ENCODE measurements around the gene FXYD4.

Gene FXYD4

DNA sequence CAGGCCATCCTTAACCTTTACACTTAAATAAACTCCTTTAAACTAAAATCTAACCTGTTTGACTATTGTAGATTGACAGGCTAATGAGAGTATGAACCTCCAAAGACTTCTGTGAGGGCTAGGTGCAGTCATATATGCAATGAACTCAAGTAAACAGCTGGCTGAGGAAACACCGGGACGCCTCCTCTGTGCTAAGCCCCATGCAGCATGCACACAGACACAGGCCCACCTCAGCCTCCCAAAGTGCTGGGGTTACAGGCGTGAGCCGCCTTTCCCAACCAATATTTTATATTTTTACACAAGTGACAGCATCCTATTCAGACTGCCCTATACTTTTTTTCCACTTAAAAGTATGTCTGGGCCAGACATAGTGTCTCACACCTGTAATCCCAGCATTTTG is 1.5 kb upstream of the FXYD4 start:
- Histone ChIP-seq H3K4me3 (ENCODE audit: low read length) (no peak overlapping the region), H3K9ac (ENCODE audit: low read length) (no peak overlapping the region), H3K27me3 (ENCODE audit: control insufficient read depth, insufficient read depth, low read length) (no peaks in the 10 kb centered on the region), H3K4me1 (ENCODE audit: control insufficient read depth, insufficient read depth, low read length) (no peaks in the 10 kb centered on the region), H3K36me3 (ENCODE audit: control insufficient read depth, insufficient read depth, low read length) (no peaks in the 10 kb centered on the region), H3K27ac (ENCODE audit: low read depth, low read length) (no peak overlapping the region)

DNA sequence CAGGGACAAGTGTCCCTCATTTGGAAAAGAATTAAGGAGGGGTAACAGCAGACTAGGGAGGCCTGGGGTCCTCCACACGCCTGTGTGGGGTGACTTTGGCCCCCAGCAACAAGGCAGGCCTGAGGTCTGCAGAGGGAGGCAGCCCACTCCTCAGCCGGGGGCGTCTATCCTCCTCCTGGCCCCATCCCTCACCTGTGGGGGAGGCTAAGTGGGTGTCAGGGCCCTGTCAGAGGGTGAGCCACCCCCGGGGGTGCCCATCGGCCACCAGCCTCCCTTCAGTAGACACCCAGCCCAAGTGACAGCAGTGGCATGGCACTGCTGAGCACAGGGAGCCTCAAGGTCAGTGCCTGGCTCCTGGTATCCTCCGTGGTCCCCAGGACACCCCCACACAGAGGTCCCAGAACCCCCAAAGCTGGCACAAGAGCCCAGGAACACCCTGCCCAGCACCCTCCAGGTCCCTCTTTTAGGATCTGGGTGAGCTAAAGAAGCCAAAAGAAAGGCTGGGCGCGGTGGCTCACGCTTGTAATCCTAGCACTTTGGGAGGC is 693 bp upstream of the FXYD4 start:
- Histone ChIP-seq H3K4me3 (ENCODE audit: low read length) (no peak overlapping the region), H3K27me3 (ENCODE audit: control insufficient read depth, insufficient read depth, low read length) (no peaks in the 10 kb centered on the region), H3K4me1 (ENCODE audit: control insufficient read depth, insufficient read depth, low read length) (no peaks in the 10 kb centered on the region), H3K36me3 (ENCODE audit: control insufficient read depth, insufficient read depth, low read length) (no peaks in the 10 kb centered on the region), H3K9ac (ENCODE audit: low read length) (no peak overlapping the region), H3K27ac (ENCODE audit: low read depth, low read length) (no peak overlapping the region)

DNA sequence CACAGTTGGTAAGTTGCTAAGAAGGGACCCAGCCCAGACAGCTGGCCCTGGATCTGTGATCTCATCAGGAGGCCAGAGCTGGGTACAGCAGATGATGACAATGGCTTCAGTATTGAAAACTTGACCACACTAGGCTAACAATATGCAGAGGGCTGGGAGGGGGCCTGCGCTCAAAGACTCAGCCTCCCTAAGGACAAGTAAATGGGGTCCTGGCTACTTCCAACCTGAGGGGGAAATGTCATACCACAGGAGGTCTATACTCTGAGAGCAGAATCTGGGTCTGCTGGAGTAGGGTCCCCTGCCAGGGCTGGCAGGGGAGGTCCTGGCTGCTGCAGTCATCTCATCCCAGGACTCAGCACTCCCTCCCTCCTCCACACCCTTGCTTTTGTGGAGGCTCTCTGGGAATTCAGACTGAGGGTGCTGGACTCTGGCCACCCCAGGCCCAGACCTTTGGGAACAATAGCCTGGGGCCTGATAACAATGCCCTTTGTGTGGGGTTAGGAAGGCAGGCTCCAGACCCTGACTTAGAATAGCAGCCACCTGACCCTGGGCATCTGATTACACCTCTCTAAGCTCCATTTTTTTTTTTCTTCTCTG is 1.4 kb downstream of the FXYD4 start:
- H3K36me3 ChIP-seq (ENCODE audit: control insufficient read depth, insufficient read depth, low read length): no peaks in the 10 kb centered on the region
- no peak overlapping the region for H3K9ac ChIP-seq (ENCODE audit: low read length)
- no peak overlapping the region for H3K4me3 ChIP-seq (ENCODE audit: low read length)
- no peaks in the 10 kb centered on the region for H3K27me3 ChIP-seq (ENCODE audit: control insufficient read depth, insufficient read depth, low read length)
- H3K27ac ChIP-seq (ENCODE audit: low read depth, low read length): no peak overlapping the region
- H3K4me1 ChIP-seq (ENCODE audit: control insufficient read depth, insufficient read depth, low read length): no peaks in the 10 kb centered on the region

DNA sequence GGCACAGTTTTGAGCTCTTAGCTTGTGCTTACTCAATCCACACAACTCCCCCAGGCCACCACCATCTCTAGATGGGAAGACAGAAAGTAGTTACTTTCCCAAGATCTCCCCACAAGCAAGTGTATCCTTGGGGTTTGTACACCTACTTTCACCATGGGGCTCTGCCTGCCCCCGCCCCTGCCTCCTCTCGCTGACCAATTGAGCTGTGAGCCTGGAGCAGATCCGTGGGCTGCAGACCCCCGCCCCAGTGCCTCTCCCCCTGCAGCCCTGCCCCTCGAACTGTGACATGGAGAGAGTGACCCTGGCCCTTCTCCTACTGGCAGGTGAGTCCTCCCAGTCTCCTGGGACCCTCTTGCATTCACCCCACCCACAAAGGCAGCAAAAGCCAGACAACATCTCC is 2.0 kb downstream of the FXYD4 start:
- no peak overlapping the region for H3K4me3 ChIP-seq (ENCODE audit: low read length)
- no peak overlapping the region for H3K9ac ChIP-seq (ENCODE audit: low read length)
- H3K27ac ChIP-seq (ENCODE audit: low read depth, low read length): no peak overlapping the region
- H3K27me3 ChIP-seq (ENCODE audit: control insufficient read depth, insufficient read depth, low read length): no peaks in the 10 kb centered on the region
- no peaks in the 10 kb centered on the region for H3K4me1 ChIP-seq (ENCODE audit: control insufficient read depth, insufficient read depth, low read length)
- no peaks in the 10 kb centered on the region for H3K36me3 ChIP-seq (ENCODE audit: control insufficient read depth, insufficient read depth, low read length)

DNA sequence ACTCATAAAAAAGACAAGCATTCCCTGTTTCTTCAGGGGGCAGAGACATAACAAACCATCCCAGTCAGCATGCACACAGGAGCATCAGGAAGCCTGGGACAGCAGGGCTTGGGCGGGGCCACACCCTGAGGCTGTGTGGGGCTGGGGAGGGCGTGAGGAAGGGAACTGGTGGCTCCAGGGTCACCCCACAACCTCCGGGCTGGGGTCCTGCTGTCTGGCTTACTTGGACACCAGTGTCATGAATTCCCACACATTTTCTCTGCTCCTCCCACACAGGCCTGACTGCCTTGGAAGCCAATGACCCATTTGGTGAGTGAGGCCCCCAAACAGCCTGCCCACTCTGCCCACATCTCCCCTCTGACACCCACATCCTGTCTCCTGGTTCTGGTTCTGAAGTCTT is 2.8 kb downstream of the FXYD4 start:
- Histone ChIP-seq H3K36me3 (ENCODE audit: control insufficient read depth, insufficient read depth, low read length) (no peaks in the 10 kb centered on the region), H3K27ac (ENCODE audit: low read depth, low read length) (no peak overlapping the region), H3K27me3 (ENCODE audit: control insufficient read depth, insufficient read depth, low read length) (no peaks in the 10 kb centered on the region), H3K4me1 (ENCODE audit: control insufficient read depth, insufficient read depth, low read length) (no peaks in the 10 kb centered on the region), H3K9ac (ENCODE audit: low read length) (no peak overlapping the region), H3K4me3 (ENCODE audit: low read length) (no peak overlapping the region)

DNA sequence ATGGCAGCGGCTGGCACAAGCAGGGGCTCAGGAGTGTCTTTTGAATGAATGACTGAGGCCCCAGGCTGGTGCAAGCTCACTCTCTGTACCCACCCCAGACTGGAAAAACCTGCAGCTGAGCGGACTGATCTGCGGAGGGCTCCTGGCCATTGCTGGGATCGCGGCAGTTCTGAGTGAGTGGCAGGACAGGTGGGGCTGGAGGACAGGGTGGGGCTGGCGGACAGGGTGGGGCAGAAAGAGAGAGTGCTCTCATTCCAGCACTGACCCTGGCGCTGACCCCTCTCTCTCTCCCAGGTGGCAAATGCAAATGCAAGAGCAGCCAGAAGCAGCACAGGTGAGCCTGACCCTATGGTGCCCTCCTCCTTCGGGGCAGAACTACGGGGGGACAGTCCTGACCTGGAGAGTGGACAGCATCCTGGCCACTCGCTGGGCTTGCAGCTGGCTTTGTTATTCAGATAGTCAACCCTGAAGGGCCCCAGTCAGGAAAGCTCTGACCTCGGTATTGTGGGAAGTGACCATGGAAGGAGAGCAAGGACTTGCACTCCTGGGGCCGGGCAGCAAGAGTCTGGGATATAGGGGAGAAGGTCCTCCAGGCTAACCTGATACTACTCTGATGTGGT is 4.1 kb downstream of the FXYD4 start:
- no peak overlapping the region for H3K9ac ChIP-seq (ENCODE audit: low read length)
- no peak overlapping the region for H3K27ac ChIP-seq (ENCODE audit: low read depth, low read length)
- H3K27me3 ChIP-seq (ENCODE audit: control insufficient read depth, insufficient read depth, low read length): no peaks in the 10 kb centered on the region
- no peaks in the 10 kb centered on the region for H3K36me3 ChIP-seq (ENCODE audit: control insufficient read depth, insufficient read depth, low read length)
- H3K4me3 ChIP-seq (ENCODE audit: low read length): no peak overlapping the region
- H3K4me1 ChIP-seq (ENCODE audit: control insufficient read depth, insufficient read depth, low read length): no peaks in the 10 kb centered on the region

DNA sequence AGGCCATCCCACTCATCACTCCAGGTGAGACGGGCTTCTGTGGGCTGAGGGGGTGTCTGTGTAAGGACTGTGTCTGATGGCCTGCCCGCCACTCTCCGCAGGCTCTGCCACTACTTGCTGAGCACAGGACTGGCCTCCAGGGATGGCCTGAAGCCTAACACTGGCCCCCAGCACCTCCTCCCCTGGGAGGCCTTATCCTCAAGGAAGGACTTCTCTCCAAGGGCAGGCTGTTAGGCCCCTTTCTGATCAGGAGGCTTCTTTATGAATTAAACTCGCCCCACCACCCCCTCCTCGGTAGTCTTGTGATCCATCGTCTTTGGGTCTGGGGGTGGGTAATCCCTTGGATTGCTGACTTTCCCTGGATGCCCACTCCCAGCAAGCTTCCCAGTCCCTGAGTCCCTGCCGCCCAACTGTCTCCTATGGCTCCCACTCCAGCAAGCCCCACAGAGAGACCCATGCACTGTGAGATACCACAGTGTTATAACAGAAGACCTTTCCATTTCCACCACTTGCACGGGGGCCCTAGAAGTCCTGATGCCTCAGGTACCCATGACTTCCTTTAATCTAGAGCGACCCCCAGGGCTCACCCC is 4.7 kb downstream of the FXYD4 start:
- no peak overlapping the region for H3K4me3 ChIP-seq (ENCODE audit: low read length)
- H3K36me3 ChIP-seq (ENCODE audit: control insufficient read depth, insufficient read depth, low read length): no peaks in the 10 kb centered on the region
- no peak overlapping the region for H3K27ac ChIP-seq (ENCODE audit: low read depth, low read length)
- H3K27me3 ChIP-seq (ENCODE audit: control insufficient read depth, insufficient read depth, low read length): no peaks in the 10 kb centered on the region
- H3K4me1 ChIP-seq (ENCODE audit: control insufficient read depth, insufficient read depth, low read length): no peaks in the 10 kb centered on the region
- no peak overlapping the region for H3K9ac ChIP-seq (ENCODE audit: low read length)

DNA sequence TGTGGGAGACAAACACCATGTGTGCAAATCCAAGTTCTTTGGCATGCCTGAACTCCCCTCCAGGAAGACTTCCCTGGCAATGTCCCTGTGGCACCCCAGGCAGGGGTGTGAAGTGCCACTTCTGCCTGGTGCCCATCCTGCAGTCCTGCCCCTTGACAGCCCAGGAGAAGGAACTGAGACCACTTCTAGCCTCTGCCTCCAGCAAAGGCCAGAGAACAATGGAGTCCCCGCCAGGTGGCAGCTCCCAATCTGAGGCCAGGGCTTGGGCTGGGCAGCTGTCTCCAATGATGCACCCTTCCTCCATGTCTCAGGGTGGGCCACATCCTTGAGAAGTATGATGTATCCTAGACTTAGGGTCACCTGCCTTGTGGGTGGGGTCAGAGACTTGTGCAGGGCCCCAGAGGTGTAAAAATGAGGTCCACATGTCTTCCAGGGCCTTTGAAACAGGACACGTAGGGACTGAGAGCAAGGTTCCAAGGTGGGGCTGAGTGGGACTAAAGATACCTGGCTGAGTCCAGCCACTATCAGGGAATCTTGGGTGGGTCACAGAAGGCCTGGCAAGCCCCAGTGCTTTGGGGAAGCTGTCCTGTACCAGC is 5.5 kb downstream of the FXYD4 start:
- H3K9ac ChIP-seq (ENCODE audit: low read length): no peak overlapping the region

DNA sequence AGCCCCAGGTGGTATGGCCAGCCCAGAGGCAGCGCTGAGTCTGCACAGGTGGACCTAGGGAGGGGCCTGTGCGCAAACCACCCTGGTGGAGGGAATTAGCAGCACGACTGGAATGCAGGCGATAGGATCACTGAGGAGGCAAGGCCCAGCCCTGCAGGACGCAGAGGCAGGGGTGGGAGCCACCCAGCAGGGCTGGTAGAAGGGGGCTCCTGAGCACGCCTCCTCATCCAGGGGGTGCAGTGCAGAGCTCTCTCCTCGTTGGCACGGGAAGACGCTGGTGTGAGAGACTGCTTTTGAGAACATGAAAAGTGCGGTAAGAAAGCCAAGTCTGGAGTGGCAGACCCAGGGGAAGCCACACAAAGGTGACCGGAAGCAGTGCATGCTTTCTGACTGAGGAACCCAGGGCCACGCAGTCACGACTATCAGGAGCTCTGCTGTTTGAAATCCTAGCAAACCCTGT is 6.0 kb downstream of the FXYD4 start:
- Histone ChIP-seq H3K4me1 (ENCODE audit: control insufficient read depth, insufficient read depth, low read length) (no peaks in the 10 kb centered on the region), H3K9ac (ENCODE audit: low read length) (no peak overlapping the region), H3K4me3 (ENCODE audit: low read length) (no peak overlapping the region), H3K27me3 (ENCODE audit: control insufficient read depth, insufficient read depth, low read length) (no peaks in the 10 kb centered on the region), H3K36me3 (ENCODE audit: control insufficient read depth, insufficient read depth, low read length) (no peaks in the 10 kb centered on the region), H3K27ac (ENCODE audit: low read depth, low read length) (no peak overlapping the region)

More for the DNA sequence above, 5.5 kb downstream of the FXYD4 start:
- Histone ChIP-seq H3K36me3 (ENCODE audit: control insufficient read depth, insufficient read depth, low read length) (no peaks in the 10 kb centered on the region), H3K4me3 (ENCODE audit: low read length) (no peak overlapping the region), H3K27ac (ENCODE audit: low read depth, low read length) (no peak overlapping the region), H3K4me1 (ENCODE audit: control insufficient read depth, insufficient read depth, low read length) (no peaks in the 10 kb centered on the region), H3K27me3 (ENCODE audit: control insufficient read depth, insufficient read depth, low read length) (no peaks in the 10 kb centered on the region)

DNA sequence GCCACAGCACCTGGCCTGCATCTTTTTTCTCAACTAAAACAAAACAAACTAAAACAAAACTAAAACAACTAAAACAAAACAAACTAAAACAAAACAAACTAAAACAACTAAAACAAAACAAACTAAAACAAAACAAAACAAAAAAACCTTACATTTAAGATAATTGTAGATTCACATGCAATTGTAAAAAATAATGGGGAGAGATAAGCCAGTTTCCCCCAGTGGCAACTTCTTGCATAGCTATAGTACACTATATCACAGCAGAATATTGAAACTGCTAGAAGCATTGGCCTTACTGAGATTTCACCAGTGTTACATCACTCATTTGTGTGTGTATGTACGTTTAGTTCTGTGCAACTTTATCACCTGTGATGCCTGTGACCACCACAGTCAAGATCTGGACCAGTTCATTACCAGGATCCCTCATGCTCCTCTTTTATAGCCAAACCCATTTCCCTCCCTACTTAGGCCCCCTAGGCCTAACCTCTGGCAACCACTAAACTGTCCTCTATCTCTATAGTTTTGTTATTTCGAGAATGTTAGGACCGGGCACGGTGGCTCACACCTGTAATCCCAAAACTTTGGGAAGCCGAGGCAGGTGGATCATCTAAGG is 9.3 kb downstream of the FXYD4 start:
- Histone ChIP-seq H3K9ac (ENCODE audit: low read length) (no peak overlapping the region), H3K27ac (ENCODE audit: low read depth, low read length) (no peak overlapping the region), H3K4me1 (ENCODE audit: control insufficient read depth, insufficient read depth, low read length) (no peaks in the 10 kb centered on the region), H3K36me3 (ENCODE audit: control insufficient read depth, insufficient read depth, low read length) (peaks cover 2% of the 10 kb centered on the region), H3K27me3 (ENCODE audit: control insufficient read depth, insufficient read depth, low read length) (no peaks in the 10 kb centered on the region), H3K4me3 (ENCODE audit: low read length) (no peak overlapping the region)

DNA sequence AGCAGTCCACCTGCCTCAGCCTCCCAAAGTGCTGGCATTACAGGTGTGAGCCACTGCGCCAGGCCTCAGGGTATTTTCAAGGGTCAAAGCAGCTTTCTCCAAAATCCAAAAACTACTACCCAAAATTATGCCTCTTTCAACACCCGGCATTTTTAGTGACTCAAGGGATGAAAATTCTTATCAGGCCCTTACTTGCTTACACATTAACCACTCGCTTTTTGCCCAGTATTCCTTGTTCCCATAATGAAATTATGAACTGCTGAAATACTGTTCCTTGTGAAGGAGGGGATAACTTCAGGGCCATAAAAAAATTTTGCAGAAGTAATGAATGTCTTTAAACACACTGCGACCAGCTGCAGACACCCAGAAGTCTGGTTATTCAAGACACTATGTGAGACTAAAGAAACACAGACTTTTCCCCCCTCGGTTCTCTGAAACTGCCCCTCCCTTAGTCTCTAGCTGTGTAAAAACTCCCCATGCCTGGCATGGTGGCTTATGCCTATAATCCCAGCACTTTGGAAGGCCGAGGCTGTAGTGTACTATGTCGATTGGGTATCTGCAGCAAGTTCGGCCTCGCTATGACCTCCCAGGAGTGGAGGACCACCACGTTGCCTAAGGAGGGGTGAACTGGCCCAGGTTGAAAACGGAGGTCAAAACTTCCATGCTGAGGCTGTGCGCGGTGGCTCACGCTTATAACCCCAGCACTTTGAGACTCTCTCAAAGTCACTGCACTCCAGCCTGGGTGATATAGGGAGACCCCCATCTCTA is 12.0 kb downstream of the FXYD4 start:
- Histone ChIP-seq H3K36me3 (ENCODE audit: control insufficient read depth, insufficient read depth, low read length) (peaks cover 15% of the 10 kb centered on the region), H3K4me3 (ENCODE audit: low read length) (no peak overlapping the region), H3K27me3 (ENCODE audit: control insufficient read depth, insufficient read depth, low read length) (no peaks in the 10 kb centered on the region), H3K9ac (ENCODE audit: low read length) (no peak overlapping the region), H3K27ac (ENCODE audit: low read depth, low read length) (no peak overlapping the region), H3K4me1 (ENCODE audit: control insufficient read depth, insufficient read depth, low read length) (no peaks in the 10 kb centered on the region)

Data from rectal smooth muscle tissue (tissue), 1 donor.